T-helper 22 cell (primary cell): ENCODE measurements around the gene CIDEC.
A peak's percentile ranks its signal among the peaks of the same experiment; 100 is the strongest.

Experiments
- DNase-seq: peaks from one replicate; pipeline ENCODE4 v3.0.0-alpha.2; 2020; ENCODE audit warnings: low read depth

CIDEC gene, protein sequence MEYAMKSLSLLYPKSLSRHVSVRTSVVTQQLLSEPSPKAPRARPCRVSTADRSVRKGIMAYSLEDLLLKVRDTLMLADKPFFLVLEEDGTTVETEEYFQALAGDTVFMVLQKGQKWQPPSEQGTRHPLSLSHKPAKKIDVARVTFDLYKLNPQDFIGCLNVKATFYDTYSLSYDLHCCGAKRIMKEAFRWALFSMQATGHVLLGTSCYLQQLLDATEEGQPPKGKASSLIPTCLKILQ

GRCh38 chr3:9879830-9880549 is at the start of gene CIDEC:
CIDEC (minus strand) TSS chr3:9880253; CDS start chr3:9878486, 1,767 bp downstream.
- DNase-seq, result no peak

DNA sequence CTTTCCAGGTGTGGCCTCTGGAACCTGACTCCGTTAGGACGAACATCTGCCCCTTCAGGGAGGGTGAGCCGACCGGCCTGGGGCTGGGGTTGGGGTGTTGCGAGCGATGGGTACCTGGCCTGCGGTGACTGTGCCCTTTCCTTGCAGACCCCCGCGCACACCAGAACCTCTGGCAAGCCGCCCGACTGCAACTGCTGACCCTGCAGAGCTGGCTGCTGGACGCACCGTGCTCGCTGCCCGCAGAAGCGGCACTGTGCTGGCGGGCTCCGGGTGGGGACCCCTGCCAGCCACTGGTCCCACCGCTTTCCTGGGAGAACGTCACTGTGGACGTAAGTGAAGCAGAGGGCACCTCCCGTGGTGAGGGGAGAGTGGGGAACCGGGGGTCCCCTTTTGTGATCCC is 48.1 kb upstream of the CIDEC start:
- no peak for DNase-seq

DNA sequence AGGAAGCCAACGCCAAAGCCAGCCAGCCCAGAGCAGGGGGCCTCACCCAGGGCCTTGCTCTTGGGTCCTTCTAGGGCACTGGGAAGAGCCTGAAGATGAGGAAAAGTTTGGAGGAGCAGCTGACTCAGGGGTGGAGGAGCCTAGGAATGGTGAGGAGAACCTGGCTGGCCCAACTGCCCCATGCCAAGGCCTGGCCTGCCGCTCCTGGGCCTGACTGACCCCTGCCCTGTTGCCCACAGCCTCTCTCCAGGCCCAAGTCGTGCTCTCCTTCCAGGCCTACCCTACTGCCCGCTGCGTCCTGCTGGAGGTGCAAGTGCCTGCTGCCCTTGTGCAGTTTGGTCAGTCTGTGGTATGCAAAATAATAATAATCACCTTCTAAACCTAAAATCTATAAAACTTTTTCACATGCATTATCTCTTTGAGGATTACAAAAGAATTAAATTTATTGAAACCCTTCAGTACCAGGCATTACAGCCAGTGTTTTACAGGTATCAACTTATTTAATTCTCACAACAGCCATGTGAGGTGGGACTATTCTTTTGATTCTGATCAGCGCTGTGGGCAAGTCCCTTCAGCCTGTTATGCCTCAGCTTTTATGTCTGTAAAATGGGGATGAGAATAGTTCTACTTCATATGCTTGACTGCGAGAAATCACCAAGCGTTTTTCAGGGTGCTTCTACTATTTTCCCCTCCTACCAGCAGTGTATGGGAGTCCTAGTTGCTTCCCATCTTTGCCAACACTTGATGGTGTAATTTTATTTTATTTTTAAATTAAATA is 38.4 kb upstream of the CIDEC start:
- DNase-seq, result no peak

DNA sequence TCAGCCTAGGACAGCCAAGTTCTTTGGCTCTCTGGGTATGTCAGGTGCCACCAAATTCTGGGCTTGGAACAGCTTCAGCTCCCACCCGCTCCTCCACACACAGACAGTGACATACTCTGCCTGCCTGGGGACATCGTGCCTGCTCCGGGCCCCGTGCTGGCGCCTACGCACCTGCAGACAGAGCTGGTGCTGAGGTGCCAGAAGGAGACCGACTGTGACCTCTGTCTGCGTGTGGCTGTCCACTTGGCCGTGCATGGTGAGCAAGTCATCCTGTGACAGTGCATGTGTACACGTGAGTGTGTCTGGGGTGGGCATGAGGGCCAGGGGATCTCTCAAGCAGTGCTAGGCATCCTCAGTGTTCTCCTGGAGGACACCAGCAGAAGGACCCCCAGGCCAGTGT is 37.8 kb upstream of the CIDEC start:
- no peak for DNase-seq

DNA sequence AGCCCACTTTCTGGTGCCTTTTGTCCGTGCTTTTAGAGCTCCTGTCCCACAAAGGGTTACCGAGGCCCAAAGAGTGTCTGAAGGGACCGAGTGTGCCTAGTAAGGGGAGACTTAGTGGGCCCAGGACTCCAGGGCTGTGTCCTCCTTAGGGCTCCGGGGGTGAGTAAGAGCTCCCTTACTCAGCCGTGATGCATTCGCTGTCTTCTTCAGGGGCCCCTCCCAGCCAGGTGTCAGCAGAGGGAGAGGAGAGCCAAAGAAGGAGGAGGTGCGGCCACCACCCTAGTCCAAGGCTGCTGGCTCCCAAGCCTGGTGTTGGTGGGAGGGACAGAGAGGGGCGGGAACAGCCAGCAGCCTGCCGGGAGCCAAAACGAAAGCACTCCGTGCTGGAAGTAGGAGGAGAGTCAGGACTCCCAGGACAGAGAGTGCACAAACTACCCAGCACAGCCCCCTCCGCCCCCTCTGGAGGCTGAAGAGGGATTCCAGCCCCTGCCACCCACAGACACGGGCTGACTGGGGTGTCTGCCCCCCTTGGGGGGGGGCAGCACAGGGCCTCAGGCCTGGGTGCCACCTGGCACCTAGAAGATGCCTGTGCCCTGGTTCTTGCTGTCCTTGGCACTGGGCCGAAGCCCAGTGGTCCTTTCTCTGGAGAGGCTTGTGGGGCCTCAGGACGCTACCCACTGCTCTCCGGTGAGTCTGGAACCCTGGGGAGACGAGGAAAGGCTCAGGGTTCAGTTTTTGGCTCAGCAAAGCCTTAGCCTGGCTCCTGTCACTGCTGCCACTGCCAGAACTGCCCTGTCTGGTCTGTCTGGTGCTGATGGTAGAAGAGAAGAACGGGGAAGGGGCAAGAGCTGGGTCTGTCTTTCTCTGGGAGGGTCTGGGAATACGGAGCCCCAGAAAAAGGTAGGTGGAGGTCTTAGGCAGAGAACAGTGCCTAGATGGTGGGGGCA is 37.0 kb upstream of the CIDEC start, which contains the start of gene IL17RC:
TSS of gene IL17RC (plus strand) at position 365 of the 947 bp plus-strand sequence. CDS start at position 583, 218 bp downstream.
- DNase-seq, result no peak

DNA sequence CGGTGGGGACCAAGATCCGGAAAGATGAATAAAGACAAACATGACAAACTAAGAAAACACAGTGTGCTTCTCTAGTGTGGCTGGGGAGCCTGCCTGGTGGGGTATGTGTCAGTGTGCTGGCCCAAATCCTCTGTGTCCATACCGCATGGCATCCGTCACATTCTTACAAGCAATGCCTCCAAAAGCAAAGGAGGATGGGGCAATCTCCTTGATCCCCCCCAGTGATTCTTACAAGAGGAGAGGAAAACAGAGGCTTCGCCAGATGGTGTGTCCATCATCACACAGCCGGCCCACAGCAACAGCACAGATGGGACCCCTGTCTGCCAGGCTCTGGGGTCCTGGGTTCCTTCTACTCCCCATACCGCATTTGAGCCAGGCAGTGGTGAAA is 36.3 kb upstream of the CIDEC start:
- no peak for DNase-seq

- DNase-seq, result no peak
Observed at GRCh38 chr3:9915254-9916141, 35.4 kb upstream of the CIDEC start.

DNA sequence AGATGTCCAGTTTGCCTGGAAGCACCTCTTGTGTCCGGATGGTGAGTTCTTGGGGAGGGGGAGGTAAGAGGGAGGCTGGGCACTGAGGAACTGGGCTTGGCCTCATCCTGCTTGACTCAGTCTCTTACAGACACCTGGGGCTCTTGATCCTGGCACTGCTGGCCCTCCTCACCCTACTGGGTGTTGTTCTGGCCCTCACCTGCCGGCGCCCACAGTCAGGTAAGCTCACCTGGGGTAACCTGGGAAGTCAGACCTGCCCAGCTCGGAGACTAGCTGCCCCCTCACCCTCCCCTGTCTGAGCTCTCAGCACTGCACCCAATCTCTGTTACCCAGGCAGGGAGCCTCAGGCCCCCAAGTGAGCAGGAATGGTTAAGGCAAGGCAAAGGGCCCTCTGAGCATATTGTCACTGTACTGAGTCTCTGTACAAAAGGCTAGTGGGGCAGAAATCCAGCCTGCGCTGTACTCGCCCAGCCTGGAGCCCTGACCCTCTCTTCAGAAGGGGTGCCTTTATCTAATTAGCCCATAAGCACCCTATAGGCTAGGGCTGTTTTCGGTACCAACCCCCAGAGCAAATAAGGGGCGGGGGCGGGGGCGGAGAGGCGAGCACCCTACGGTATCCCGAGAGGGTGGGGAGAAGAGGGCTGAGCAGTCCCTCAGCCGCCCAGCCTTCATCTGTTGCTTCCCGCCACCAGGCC is 34.7 kb upstream of the CIDEC start:
- no peak for DNase-seq

DNA sequence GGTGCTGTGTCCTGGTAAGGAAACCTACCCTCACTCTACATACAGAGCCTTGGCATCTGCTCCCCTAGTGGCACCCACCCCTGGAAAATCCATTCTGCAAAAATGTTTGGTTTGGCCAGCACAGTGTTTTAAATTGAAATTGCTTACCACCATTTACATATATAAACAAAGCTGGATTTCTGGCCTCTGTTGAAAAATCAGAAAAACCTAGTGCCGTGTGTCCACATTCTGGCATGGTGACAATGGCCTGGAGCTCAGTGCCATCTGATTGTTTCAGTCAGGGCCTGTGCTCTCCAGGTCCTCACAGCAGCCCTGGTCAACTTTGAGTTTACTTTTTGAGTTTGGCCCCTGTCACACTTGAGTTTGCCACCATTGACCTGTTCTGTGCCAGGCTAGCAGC is 34.0 kb upstream of the CIDEC start:
- DNase-seq, result no peak

- no peak for DNase-seq
Observed at GRCh38 chr3:9913601-9914000, 33.5 kb upstream of the CIDEC start.

DNA sequence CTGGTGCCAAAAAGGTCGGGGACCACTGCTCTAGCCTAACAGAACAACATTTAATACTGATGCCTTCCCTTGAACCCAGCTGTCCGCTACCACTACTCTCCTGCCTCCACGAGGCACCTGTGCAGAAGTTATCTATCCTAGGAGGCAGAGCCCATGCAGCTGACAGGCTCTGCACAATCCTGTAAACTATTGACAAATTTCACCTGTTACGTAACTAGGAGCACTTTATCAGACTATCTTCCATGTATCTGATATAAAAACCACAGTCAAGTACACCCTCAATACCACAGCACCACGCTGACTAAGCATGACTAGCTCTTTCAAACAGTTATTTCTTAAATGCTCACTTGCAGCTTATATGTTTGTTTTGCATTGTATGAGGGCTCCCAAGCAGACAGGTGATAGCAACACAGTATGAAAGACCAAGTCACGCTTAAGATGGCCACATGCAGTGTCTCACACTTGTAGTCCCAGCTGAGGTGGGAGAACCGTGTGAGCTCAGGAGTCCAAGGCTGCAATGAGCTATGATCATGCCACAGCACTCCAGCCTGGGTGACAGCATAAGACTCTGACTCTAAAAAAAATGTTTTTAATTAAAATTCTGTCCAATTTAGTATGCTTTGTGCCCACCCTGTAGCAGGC is 32.4 kb upstream of the CIDEC start:
- peak; percentile 42 for DNase-seq

DNA sequence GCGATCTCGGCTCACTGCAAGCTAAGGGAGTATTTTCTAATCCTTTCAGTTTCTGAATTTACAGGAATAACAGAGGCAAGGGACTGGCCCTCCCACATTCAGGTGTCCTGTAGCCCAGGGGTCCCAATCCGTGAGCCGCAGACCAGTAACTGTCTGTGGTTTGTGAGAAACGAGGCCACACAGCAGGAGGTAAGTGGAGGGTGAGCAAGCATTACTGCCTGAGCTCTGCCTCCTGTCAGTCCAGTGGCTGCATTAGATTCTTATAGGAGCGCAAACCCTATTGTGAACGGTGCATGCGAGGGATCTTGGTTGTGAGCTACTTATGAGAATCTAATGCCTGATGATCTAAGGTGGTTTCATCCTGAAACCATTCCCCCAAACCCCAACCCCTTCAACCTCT is 31.8 kb upstream of the CIDEC start:
- no peak for DNase-seq

GRCh38 chr3:9909221-9910013 is 29.4 kb upstream of the CIDEC start:
- no peak for DNase-seq

DNA sequence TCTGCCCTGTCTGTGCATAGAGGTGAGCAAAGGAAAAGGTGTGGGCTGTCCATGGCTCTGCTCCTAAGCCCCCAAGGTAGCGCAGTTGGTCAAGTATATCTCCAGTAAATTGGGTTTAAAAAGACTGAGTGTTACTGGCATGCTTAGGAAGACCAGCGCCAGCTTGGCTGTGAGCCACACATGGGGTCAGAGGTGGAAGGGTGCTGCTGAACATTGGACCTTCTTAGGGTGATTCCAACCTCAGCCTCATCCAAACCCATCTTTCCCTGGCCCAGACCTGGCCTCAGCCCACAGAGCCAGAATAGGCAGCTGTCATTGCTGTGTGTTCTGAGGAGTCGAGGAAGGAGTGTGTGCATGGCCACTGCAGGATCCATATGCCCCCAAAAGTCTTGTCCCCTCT is 28.2 kb upstream of the CIDEC start:
- no peak for DNase-seq

- no peak for DNase-seq
Observed at GRCh38 chr3:9906480-9906879, 26.4 kb upstream of the CIDEC start.

- no peak for DNase-seq
Observed at GRCh38 chr3:9903904-9904303, 23.9 kb upstream of the CIDEC start.

DNA sequence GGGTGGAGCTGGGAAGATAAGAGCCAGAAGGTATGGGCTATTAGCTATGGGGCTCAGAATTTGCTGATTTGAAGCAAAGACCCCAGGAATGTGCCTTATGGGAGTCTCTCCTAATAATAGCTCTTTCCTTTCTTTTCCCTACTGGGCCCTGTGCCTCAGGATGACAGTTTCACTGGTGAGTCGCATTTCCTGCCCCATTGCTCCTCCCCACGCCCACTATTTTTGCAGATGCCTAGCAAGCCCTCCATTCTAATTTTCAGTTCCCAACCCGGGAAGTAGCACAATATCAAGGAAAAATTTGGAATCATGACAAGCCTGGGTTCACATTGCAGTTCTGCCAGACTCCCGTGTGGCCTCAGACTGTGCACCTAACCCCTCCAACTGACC is 23.2 kb upstream of the CIDEC start:
- DNase-seq, result no peak

DNA sequence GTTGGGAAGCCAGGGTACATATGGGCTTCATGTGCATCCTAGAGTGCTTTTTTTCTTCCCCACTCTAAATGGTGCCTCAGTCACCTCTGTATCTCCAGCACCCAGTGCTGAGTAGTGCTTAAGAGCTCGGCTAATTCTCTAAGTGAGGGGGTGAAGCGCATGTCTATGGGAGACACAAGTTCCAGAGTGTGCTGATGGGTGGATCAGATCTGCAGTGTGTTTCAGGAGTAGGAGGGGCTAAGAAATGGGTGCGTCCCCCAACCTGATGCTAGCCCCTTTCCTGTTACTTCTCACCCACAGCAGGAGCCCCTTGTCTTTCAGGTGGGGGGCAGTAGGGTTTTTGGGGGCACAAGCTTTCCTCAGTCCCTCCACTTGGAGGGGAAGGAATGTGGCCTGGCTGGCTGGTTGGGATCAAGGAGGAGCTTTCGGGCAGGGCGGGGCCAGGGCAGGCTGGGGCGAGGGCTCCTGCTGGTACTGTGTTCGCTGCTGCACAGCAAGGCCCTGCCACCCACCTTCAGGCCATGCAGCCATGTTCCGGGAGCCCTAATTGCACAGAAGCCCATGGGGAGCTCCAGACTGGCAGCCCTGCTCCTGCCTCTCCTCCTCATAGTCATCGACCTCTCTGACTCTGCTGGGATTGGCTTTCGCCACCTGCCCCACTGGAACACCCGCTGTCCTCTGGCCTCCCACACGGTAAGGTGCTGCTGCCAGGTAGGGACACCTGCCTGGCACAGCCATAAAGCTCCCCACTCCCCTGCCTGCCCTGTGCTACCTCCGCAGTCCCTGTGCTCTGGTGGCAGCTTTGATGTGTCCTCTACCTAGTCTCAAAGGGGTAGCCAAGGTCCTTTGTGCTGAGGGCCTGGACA is 22.6 kb upstream of the CIDEC start, which contains the start of gene IL17RE:
TSS of gene IL17RE (plus strand) at position 477 of the 866 bp plus-strand sequence. CDS start at position 562, 85 bp downstream.
- DNase-seq, result no peak
